Suprapubic skin (tissue), 4 donors: ENCODE measurements around the gene ASCC2.

Experiments
- EP300 ChIP-seq: sonication (generic); formaldehyde crosslinking; IDR thresholded peaks from one replicate; pipeline ENCODE4 v1.6.1; 2017; ENCODE audit warnings: antibody characterized with exemption
- POLR2A ChIP-seq, 2 donors: fragments of 450-650 bp; IDR thresholded peaks; one replicate each; pipeline ENCODE4 v1.6.1; 2017; ENCODE audit warnings: antibody characterized with exemption in 2 of 2, mild to moderate bottlenecking in 2 of 2, moderate library complexity in 2 of 2
- POLR2AphosphoS5 ChIP-seq, 3 donors: sonication (generic); formaldehyde crosslinking; IDR thresholded peaks; one replicate each; pipeline ENCODE4 v1.6.1; 2017; ENCODE audit warnings: antibody characterized with exemption in 3 of 3
- TF ChIP-seq, protein P1 (sequence below), 2 donors: fragments of 200-600 bp in 1 of 2; fragments of 450-650 bp in 1 of 2; sonication (generic) in 1 of 2; IDR thresholded peaks; one replicate each; pipeline ENCODE4 v1.5.1; 2016 to 2019; ENCODE audit warnings: antibody characterized with exemption in 2 of 2, mild to moderate bottlenecking in 1 of 2, moderate library complexity in 1 of 2

DNA sequence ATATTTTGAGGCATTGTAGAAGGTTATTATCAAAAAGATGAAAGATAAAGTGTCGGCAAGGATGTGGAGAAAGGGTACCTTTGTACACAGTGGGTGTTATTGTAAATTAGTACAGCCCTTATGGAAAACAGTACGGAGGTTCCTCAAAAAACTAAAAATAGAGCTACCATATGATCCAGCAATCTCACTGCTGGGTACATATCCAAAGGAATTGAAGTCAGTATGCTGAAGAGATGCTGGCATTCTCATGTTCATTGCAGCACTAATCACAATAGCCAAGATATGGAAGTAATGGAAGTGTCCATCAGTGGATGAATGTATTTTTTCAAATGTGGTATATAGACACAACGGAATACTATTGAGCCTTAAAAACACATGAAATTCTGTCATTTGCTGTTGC lies 29.8 kb upstream of the ASCC2 start:
- TF ChIP-seq, protein P1, sequence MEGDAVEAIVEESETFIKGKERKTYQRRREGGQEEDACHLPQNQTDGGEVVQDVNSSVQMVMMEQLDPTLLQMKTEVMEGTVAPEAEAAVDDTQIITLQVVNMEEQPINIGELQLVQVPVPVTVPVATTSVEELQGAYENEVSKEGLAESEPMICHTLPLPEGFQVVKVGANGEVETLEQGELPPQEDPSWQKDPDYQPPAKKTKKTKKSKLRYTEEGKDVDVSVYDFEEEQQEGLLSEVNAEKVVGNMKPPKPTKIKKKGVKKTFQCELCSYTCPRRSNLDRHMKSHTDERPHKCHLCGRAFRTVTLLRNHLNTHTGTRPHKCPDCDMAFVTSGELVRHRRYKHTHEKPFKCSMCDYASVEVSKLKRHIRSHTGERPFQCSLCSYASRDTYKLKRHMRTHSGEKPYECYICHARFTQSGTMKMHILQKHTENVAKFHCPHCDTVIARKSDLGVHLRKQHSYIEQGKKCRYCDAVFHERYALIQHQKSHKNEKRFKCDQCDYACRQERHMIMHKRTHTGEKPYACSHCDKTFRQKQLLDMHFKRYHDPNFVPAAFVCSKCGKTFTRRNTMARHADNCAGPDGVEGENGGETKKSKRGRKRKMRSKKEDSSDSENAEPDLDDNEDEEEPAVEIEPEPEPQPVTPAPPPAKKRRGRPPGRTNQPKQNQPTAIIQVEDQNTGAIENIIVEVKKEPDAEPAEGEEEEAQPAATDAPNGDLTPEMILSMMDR (IDR thresholded peaks at IDR 0.05), result no peak
- TF ChIP-seq POLR2A (IDR thresholded peaks at IDR 0.05) (no peak), POLR2AphosphoS5 (IDR thresholded peaks at IDR 0.05) (no peak), EP300 (no peak)
